Natural killer cell (primary cell): ENCODE results near the gene ALDH8A1. TPM values are rescaled to one million over a fixed set of nuclear protein-coding genes. Genes with fewer than 3 reads are reported as not detected.

Experiments
- ATAC-seq, 3 donors: fragments of 150-1000 bp in 2 of 3; fragments of 200-7000 bp in 1 of 3; cut with Tn5 transposase; 1 replicate in 1 of 3; 2 replicates in 2 of 3; pipeline ENCODE4 v1.10.0; 2021; ENCODE audit warnings: mild to moderate bottlenecking in 2 of 3, moderate library complexity in 2 of 3
- DNase-seq, 2 donors: peaks; one replicate each; pipeline versions ENCODE4 v3.0.0 to v3.0.0-alpha.2; 2013 to 2021; ENCODE audit warnings: mixed read lengths in 1 of 2
- H3K27ac ChIP-seq: one replicate; pipeline ENCODE4 v1.5.1; 2013; ENCODE audit warnings: mild to moderate bottlenecking, low read length
- H3K27me3 ChIP-seq: one replicate; pipeline ENCODE4 v1.6.1; 2013; ENCODE audit warnings: low read length; ENCODE audit not compliant: control insufficient read depth, insufficient read depth
- H3K36me3 ChIP-seq: one replicate; pipeline ENCODE4 v1.6.1; 2013; ENCODE audit warnings: low read length; ENCODE audit not compliant: control insufficient read depth, insufficient read depth
- H3K4me1 ChIP-seq: one replicate; pipeline ENCODE4 v1.6.1; 2013; ENCODE audit warnings: low read length; ENCODE audit not compliant: control insufficient read depth, insufficient read depth
- H3K4me3 ChIP-seq: one replicate; pipeline ENCODE4 v1.5.1; 2013; ENCODE audit warnings: low read length
- H3K9me3 ChIP-seq: one replicate; pipeline ENCODE4 v1.6.1; 2013; ENCODE audit warnings: low read length; ENCODE audit not compliant: control insufficient read depth, insufficient read depth
- H3K27ac Mint-ChIP-seq, 2 donors: one replicate each; pipeline ENCODE4 v1.8.0; 2022; ENCODE audit warnings: mild to moderate bottlenecking in 2 of 2, mixed read lengths in 2 of 2, moderate library complexity in 1 of 2
- H3K27me3 Mint-ChIP-seq, 2 donors: one replicate each; pipeline ENCODE4 v1.8.0; 2022; ENCODE audit warnings: low read depth in 2 of 2, mixed read lengths in 2 of 2
- H3K36me3 Mint-ChIP-seq: one replicate; pipeline ENCODE4 v1.8.0; 2022; ENCODE audit warnings: mixed read lengths
- H3K4me1 Mint-ChIP-seq, 2 donors: one replicate each; pipeline ENCODE4 v1.8.0; 2022; ENCODE audit warnings: mixed read lengths in 2 of 2
- H3K4me3 Mint-ChIP-seq: one replicate; pipeline ENCODE4 v1.8.0; 2022; ENCODE audit warnings: mild to moderate bottlenecking, moderate library complexity, mixed read lengths
- H3K9me3 Mint-ChIP-seq, 2 donors: one replicate each; pipeline ENCODE4 v1.8.0; 2022; ENCODE audit warnings: mixed read lengths in 2 of 2
- WGBS: methylation state at CpG from one replicate; pipeline ENCODE4 v1.1.7; 2013; ENCODE audit warnings: missing lambda C conversion rate; ENCODE audit not compliant: insufficient coverage; 5-methylcytosine and 5-hydroxymethylcytosine counted together
- intact Hi-C: fragments of 100-400 bp; cut with micrococcal nuclease; formaldehyde crosslinking; loops from one replicate; pipeline ENCODE4 v1.14.2; 2022
- total RNA-seq, 4 donors: library from RNA; stranded (reverse); fragments of 120-200 nt in 1 of 4; gene quantifications; one replicate each; pipeline versions ENCODE4 v1.2.3 to v1.2.4, GENCODE V29; 2013 to 2022
- TF ChIP-seq, protein P1 (sequence below): fragments of 200-600 bp; IDR thresholded peaks from one replicate; pipeline ENCODE4 v1.8.0; 2022; ENCODE audit warnings: antibody characterized with exemption

ALDH8A1 gene
- total RNA-seq, 3 donors from 2014 or later (not counting 1 experiment from before 2014, with no cell fraction given): 0.75 to 3.0 (median 1.8) TPM

DNA sequence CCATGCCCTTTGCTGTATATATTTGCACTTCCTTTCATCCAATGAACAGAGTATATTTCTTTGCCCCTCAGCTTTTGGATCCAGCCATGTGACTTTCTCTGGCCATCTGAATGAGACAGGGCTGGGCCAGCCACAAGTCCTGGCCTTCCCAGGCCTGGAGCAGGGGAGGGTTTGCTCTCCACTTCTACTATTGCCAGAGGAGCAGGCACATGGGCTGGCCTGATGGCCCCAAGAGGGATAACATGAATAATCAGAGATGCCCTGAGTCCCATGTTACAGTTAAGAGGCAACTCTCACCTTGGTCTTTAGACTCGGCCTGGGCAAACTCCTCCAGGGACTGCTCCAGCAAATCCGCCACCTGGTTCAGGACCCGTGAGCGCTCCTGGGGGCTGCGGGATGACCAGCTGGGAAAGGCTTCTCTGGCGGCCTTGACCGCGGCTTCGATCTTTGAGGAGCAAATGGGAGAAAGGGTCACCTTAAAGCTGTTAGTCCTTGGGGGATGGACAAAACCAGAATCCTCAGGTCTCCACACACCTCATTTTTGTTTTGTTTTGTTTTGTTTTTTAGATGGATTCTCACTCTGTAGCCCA, 6.3 kb downstream of the ALDH8A1 start:
- intact Hi-C loops: no loop called here

DNA sequence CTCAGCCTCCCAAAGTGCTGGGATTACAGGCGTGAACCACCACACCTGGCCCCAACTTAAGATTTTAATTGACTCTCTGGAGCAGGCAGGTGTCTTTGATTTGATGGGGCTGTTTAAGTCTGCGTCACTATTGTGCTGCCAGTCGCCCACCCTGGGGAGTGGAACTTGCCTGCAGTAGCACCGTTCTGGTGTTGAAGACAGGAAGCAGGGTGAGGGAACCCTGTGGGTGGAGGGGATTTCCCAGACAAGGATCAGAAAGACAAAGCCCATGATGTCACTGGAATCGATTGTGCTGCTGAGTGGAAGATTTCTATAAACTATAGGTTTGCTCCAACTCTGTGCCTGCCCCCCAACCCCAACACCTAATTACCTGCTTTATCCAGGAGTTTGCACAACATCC, 11.0 kb downstream of the ALDH8A1 start:
- no peak overlapping the region for H3K4me3 ChIP-seq
- TF ChIP-seq, protein P1, sequence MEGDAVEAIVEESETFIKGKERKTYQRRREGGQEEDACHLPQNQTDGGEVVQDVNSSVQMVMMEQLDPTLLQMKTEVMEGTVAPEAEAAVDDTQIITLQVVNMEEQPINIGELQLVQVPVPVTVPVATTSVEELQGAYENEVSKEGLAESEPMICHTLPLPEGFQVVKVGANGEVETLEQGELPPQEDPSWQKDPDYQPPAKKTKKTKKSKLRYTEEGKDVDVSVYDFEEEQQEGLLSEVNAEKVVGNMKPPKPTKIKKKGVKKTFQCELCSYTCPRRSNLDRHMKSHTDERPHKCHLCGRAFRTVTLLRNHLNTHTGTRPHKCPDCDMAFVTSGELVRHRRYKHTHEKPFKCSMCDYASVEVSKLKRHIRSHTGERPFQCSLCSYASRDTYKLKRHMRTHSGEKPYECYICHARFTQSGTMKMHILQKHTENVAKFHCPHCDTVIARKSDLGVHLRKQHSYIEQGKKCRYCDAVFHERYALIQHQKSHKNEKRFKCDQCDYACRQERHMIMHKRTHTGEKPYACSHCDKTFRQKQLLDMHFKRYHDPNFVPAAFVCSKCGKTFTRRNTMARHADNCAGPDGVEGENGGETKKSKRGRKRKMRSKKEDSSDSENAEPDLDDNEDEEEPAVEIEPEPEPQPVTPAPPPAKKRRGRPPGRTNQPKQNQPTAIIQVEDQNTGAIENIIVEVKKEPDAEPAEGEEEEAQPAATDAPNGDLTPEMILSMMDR: no peak
- intact Hi-C loops: no loop called here
- ATAC-seq (peak in 1 of 3 donors; percentile 39), DNase-seq (peak in 1 of 2 donors; percentile 72)
- H3K36me3 Mint-ChIP-seq: no peaks in the 10 kb centered on the region
- H3K9me3 Mint-ChIP-seq: no peaks in the 10 kb centered on the region
- H3K27ac Mint-ChIP-seq: no peak overlapping the region
- H3K4me3 Mint-ChIP-seq: no peak overlapping the region
- H3K4me1 Mint-ChIP-seq: no peaks in the 10 kb centered on the region
- WGBS: 23% methylated on average over 3 of the region's 5 CpGs
- H3K27me3 ChIP-seq: no peaks in the 10 kb centered on the region
- H3K9me3 ChIP-seq: no peaks in the 10 kb centered on the region
- no peaks in the 10 kb centered on the region for H3K36me3 ChIP-seq
- H3K27ac ChIP-seq: no peak overlapping the region
- no peaks in the 10 kb centered on the region for H3K27me3 Mint-ChIP-seq
- H3K4me1 ChIP-seq: no peaks in the 10 kb centered on the region

More for the DNA sequence above, 6.3 kb downstream of the ALDH8A1 start:
- Histone ChIP-seq H3K27me3 (no peaks in the 10 kb centered on the region), H3K36me3 (no peaks in the 10 kb centered on the region), H3K4me1 (no peaks in the 10 kb centered on the region), H3K9me3 (no peaks in the 10 kb centered on the region), H3K27ac (no peak overlapping the region), H3K4me3 (no peak overlapping the region)
- no peak for DNase-seq
- H3K27ac Mint-ChIP-seq: no peak overlapping the region
- H3K4me1 Mint-ChIP-seq: no peaks in the 10 kb centered on the region
- WGBS: 95% methylated on average over 9 of the region's 9 CpGs
- no peaks in the 10 kb centered on the region for H3K27me3 Mint-ChIP-seq
- no peak for ATAC-seq
- no peak overlapping the region for H3K4me3 Mint-ChIP-seq
- TF ChIP-seq, protein P1: no peak
- no peaks in the 10 kb centered on the region for H3K36me3 Mint-ChIP-seq
- H3K9me3 Mint-ChIP-seq: no peaks in the 10 kb centered on the region

DNA sequence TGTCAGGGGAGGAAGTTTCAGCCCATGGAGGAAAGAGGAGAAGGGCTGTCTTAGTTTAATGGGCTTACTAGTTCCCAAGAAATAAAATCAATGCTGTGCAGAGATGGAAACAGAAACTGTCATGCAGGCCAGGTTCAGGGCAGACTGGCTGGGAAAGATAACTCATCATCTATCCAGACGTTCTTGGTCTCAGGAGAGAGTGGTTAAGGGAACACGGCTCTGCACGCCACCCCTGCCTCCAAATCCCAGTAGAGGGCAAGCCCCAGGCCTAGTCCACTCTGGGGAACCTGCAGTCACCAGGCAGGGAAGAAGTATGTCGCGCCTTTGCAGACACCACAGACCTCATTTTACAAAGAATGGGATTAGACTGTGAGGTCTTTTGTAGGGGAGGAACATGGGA, 12.5 kb downstream of the ALDH8A1 start:
- 80% methylated on average over 4 of the region's 5 CpGs for WGBS
- H3K4me3 Mint-ChIP-seq: no peak overlapping the region
- Histone ChIP-seq H3K9me3 (no peaks in the 10 kb centered on the region), H3K4me1 (no peaks in the 10 kb centered on the region), H3K4me3 (no peak overlapping the region), H3K27me3 (no peaks in the 10 kb centered on the region), H3K27ac (no peak overlapping the region), H3K36me3 (no peaks in the 10 kb centered on the region)
- intact Hi-C loops: no loop called here
- TF ChIP-seq, protein P1: no peak
- ATAC-seq (no peak), DNase-seq (no peak)
- H3K9me3 Mint-ChIP-seq: no peaks in the 10 kb centered on the region
- no peaks in the 10 kb centered on the region for H3K36me3 Mint-ChIP-seq
- no peak overlapping the region for H3K27ac Mint-ChIP-seq
- H3K27me3 Mint-ChIP-seq: no peaks in the 10 kb centered on the region
- H3K4me1 Mint-ChIP-seq: no peaks in the 10 kb centered on the region

DNA sequence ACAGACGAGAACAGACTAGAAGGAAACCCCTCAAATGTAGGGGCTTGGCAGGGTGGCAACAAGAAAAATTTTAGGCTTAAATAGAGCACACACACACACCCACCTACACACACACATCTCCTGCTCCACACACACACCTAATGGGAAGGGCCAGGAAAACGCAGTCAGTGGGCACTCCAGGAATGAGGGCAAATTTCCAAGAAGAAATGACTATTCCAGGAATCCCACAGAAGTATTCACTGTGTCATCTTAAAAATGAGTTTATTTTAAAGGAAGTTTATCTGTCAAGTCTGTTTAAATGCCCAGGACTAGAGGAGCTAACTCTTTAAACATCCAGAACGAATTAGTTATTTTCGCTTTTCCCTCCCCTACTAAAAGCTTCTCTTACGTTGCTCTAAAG, 13.0 kb downstream of the ALDH8A1 start:
- no peak overlapping the region for H3K27ac ChIP-seq
- intact Hi-C loops: no loop called here
- no peak for DNase-seq
- Mint-ChIP-seq H3K27ac (no peak overlapping the region), H3K36me3 (no peaks in the 10 kb centered on the region), H3K27me3 (no peaks in the 10 kb centered on the region), H3K4me1 (no peaks in the 10 kb centered on the region), H3K9me3 (no peaks in the 10 kb centered on the region), H3K4me3 (no peak overlapping the region)
- no peaks in the 10 kb centered on the region for H3K36me3 ChIP-seq
- ATAC-seq: no peak
- TF ChIP-seq, protein P1: no peak
- no peaks in the 10 kb centered on the region for H3K27me3 ChIP-seq
- H3K9me3 ChIP-seq: no peaks in the 10 kb centered on the region
- H3K4me1 ChIP-seq: no peaks in the 10 kb centered on the region
- WGBS: 100% methylated on average over 5 of the region's 5 CpGs
- H3K4me3 ChIP-seq: no peak overlapping the region
